H9 (cell line): ENCODE data around the gene PGAP6. TPM values are rescaled to one million over a fixed set of nuclear protein-coding genes. Genes with fewer than 3 reads are reported as not detected.

Experiments used
- DNase-seq: peaks from one replicate; pipeline ENCODE4 v3.0.0-alpha.2; 2017
- H2AFZ ChIP-seq: one replicate; pipeline ENCODE4 v1.6.1; 2013; ENCODE audit warnings: mild to moderate bottlenecking, low read length, control low read depth, moderate library complexity
- H2AK5ac ChIP-seq: 2 replicates; pipeline ENCODE4 v1.6.1; 2013; ENCODE audit warnings: low read length, control low read depth, mixed read lengths; ENCODE audit not compliant: insufficient read length
- H2BK120ac ChIP-seq: one replicate; pipeline ENCODE4 v1.6.1; 2013; ENCODE audit warnings: low read depth, mild to moderate bottlenecking, low read length, control low read depth, inconsistent platforms; ENCODE audit not compliant: poor library complexity, severe bottlenecking
- H2BK12ac ChIP-seq: 2 replicates; pipeline ENCODE4 v1.6.1; 2013; ENCODE audit warnings: low read length, control low read depth, mixed read lengths, low read depth; ENCODE audit not compliant: insufficient read length
- H2BK15ac ChIP-seq: 2 replicates; pipeline ENCODE4 v1.6.1; 2013; ENCODE audit warnings: low read depth, low read length, control low read depth
- H2BK20ac ChIP-seq: one replicate; pipeline ENCODE4 v1.6.1; 2013; ENCODE audit warnings: low read depth, mild to moderate bottlenecking, low read length, control low read depth, inconsistent platforms; ENCODE audit not compliant: poor library complexity, severe bottlenecking
- H2BK5ac ChIP-seq: 2 replicates; pipeline ENCODE4 v1.6.1; 2013; ENCODE audit warnings: low read length, control low read depth, mixed read lengths; ENCODE audit not compliant: insufficient read length
- H3K14ac ChIP-seq: 2 replicates; pipeline ENCODE4 v1.6.1; 2013; ENCODE audit warnings: low read length, control low read depth; ENCODE audit not compliant: insufficient read depth
- H3K18ac ChIP-seq: 2 replicates; pipeline ENCODE4 v1.6.1; 2013; ENCODE audit warnings: low read depth, mild to moderate bottlenecking, mixed read lengths, low read length, control low read depth; ENCODE audit not compliant: insufficient read length
- H3K23ac ChIP-seq: 2 replicates; pipeline ENCODE4 v1.6.1; 2013; ENCODE audit warnings: low read length, control low read depth, mixed read lengths, low read depth; ENCODE audit not compliant: insufficient read length
- H3K23me2 ChIP-seq: 2 replicates; pipeline ENCODE4 v1.6.1; 2013; ENCODE audit warnings: low read depth, mild to moderate bottlenecking, mixed read lengths, low read length, control low read depth; ENCODE audit not compliant: insufficient read length, poor library complexity, severe bottlenecking
- H3K27ac ChIP-seq: 2 replicates; pipeline ENCODE4 v1.5.1; 2013; ENCODE audit warnings: low read length, control low read depth, mixed read lengths, low read depth; ENCODE audit not compliant: insufficient read length
- H3K27me3 ChIP-seq: 2 replicates; pipeline ENCODE4 v1.6.1; 2013; ENCODE audit warnings: low read length, control low read depth, inconsistent platforms; ENCODE audit not compliant: insufficient read depth
- H3K4ac ChIP-seq: 2 replicates; pipeline ENCODE4 v1.6.1; 2013; ENCODE audit warnings: low read depth, mild to moderate bottlenecking, control low read depth, inconsistent platforms, low read length, moderate library complexity
- H3K4me1 ChIP-seq: 2 replicates; pipeline ENCODE4 v1.6.1; 2013; ENCODE audit warnings: low read length, control low read depth, inconsistent platforms; ENCODE audit not compliant: insufficient read depth
- H3K4me2 ChIP-seq: 2 replicates; pipeline ENCODE4 v1.6.1; 2013; ENCODE audit warnings: low read length, control low read depth, mixed read lengths; ENCODE audit not compliant: insufficient read length, insufficient read depth
- H3K56ac ChIP-seq: 2 replicates; pipeline ENCODE4 v1.6.1; 2013; ENCODE audit warnings: low read depth, mild to moderate bottlenecking, mixed read lengths, low read length, control low read depth; ENCODE audit not compliant: insufficient read length
- H3K79me1 ChIP-seq: 2 replicates; pipeline ENCODE4 v1.6.1; 2013; ENCODE audit warnings: low read depth, mild to moderate bottlenecking, moderate library complexity, low read length, control low read depth, inconsistent platforms; ENCODE audit not compliant: insufficient read depth, poor library complexity, severe bottlenecking
- H3K79me2 ChIP-seq: 2 replicates; pipeline ENCODE4 v1.6.1; 2013; ENCODE audit warnings: low read length, control low read depth, inconsistent platforms; ENCODE audit not compliant: insufficient read depth
- H3K9ac ChIP-seq: 2 replicates; pipeline ENCODE4 v1.6.1; 2013; ENCODE audit warnings: low read length, control low read depth, mixed read lengths; ENCODE audit not compliant: insufficient read length; ENCODE audit errors: extremely low read depth
- H3K9me3 ChIP-seq: one replicate; pipeline ENCODE4 v1.6.1; 2013; ENCODE audit warnings: low read depth, low read length, inconsistent platforms; ENCODE audit not compliant: control insufficient read depth
- H3T11ph ChIP-seq: one replicate; pipeline ENCODE4 v1.6.1; 2013; ENCODE audit warnings: mild to moderate bottlenecking, low read length, control low read depth, inconsistent platforms
- H4K20me1 ChIP-seq: one replicate; pipeline ENCODE4 v1.6.1; 2013; ENCODE audit not compliant: control insufficient read depth, insufficient read length, insufficient read depth
- H4K5ac ChIP-seq: 2 replicates; pipeline ENCODE4 v1.6.1; 2013; ENCODE audit warnings: low read depth, mild to moderate bottlenecking, mixed read lengths, low read length, control low read depth; ENCODE audit not compliant: insufficient read length
- H4K8ac ChIP-seq: replicated peaks from 2 replicates; pipeline ENCODE4 v1.6.1; 2013; ENCODE audit warnings: low read length, control low read depth, mixed read lengths, low read depth; ENCODE audit not compliant: insufficient read length
- H4K91ac ChIP-seq: 2 replicates; pipeline ENCODE4 v1.6.1; 2013; ENCODE audit warnings: low read depth, mild to moderate bottlenecking, moderate library complexity, mixed read lengths, low read length, control low read depth; ENCODE audit not compliant: insufficient read length
- H3K27ac Mint-ChIP-seq, 3 experiments: 2 replicates in 2 of 3; 3 replicates in 1 of 3; pipeline ENCODE4 v1.8.0; 2020 to 2021; ENCODE audit warnings: mixed read lengths in 3 of 3, mild to moderate bottlenecking in 1 of 3, moderate library complexity in 1 of 3
- H3K27me3 Mint-ChIP-seq: 2 replicates; pipeline ENCODE4 v1.8.0; 2021; ENCODE audit warnings: low read depth, mild to moderate bottlenecking, moderate library complexity, mixed read lengths
- H3K36me3 Mint-ChIP-seq, 3 experiments: 2 replicates in 2 of 3; 3 replicates in 1 of 3; pipeline ENCODE4 v1.8.0; 2020 to 2021; ENCODE audit warnings: low read depth in 3 of 3, mixed read lengths in 3 of 3; ENCODE audit not compliant: insufficient read depth in 1 of 3
- H3K4me1 Mint-ChIP-seq, 2 experiments: 2 replicates each; pipeline ENCODE4 v1.8.0; 2020; ENCODE audit warnings: mixed read lengths in 2 of 2
- H3K4me3 Mint-ChIP-seq, 2 experiments: 2 replicates in 1 of 2; 3 replicates in 1 of 2; pipeline ENCODE4 v1.8.0; 2020 to 2021; ENCODE audit warnings: mild to moderate bottlenecking in 2 of 2, mixed read lengths in 2 of 2, moderate library complexity in 1 of 2
- H3K9me3 Mint-ChIP-seq, 2 experiments: 2 replicates in 1 of 2; 3 replicates in 1 of 2; pipeline ENCODE4 v1.8.0; 2020; ENCODE audit warnings: mild to moderate bottlenecking in 2 of 2, mixed read lengths in 2 of 2, moderate library complexity in 1 of 2
- WGBS: extraction: QIAGEN DNeasy Blood & Tissue Kit; methylation state at CpG from one replicate; pipeline ENCODE4 v1.1.7; 2013; ENCODE audit warnings: missing lambda C conversion rate, low lambda C conversion rate, mixed read lengths; ENCODE audit not compliant: insufficient read length; ENCODE audit errors: extremely low coverage; 5-methylcytosine and 5-hydroxymethylcytosine counted together
- total RNA-seq: library from RNA; stranded (reverse); gene quantifications from 2 replicates; pipeline ENCODE4 v1.2.1, GENCODE V29; 2021
- TF ChIP-seq, protein P1 (sequence below): fragments of 200-600 bp; sonication (generic); conservative IDR thresholded peaks from 3 replicates; pipeline ENCODE4 v1.8.0; 2021; ENCODE audit warnings: antibody characterized with exemption, mild to moderate bottlenecking

PGAP6 gene
- total RNA-seq, 1 experiment from 2014 or later = 111 TPM

DNA sequence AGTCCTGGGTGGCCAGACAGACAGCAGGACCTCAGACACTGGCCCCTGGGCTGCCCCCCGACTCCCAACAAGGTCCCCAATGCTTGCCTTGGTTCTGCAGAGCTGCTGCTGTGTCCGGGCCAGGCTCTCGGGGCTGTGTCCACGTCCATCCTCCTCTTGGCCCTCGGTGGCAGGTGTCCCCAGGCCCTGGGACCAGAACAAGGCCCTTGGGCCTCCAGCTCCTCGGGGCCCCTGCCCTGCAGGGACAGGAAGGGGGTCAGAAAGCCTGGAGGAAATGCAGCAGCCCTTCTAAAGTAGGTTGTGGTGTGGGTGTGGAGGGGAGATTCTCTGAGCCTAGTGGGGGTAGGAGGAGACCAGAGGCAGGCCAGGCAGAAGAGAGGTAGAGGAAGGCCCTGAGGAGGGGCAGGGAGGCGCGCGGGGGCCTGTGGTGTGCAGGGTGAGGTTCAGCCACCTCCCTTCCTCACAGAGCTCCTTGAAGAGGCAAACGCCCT, 26.8 kb downstream of the PGAP6 start:
- Histone ChIP-seq H4K8ac (no peak overlapping the region), H2BK15ac (no peak overlapping the region), H2BK20ac (no peak overlapping the region), H3K9me3 (no peaks in the 10 kb centered on the region), H3K4me2 (no peak overlapping the region), H3K18ac (no peak overlapping the region), H3K4ac (no peak overlapping the region), H4K91ac (no peak overlapping the region), H3K56ac (no peak overlapping the region), H3K79me1 (no peaks in the 10 kb centered on the region), H3K4me1 (no peaks in the 10 kb centered on the region), H3K23ac (no peak overlapping the region), H3K14ac (no peak overlapping the region), H4K5ac (no peak overlapping the region), H2BK120ac (no peak overlapping the region), H3T11ph (no peak overlapping the region), H4K20me1 (no peaks in the 10 kb centered on the region), H3K27me3 (no peaks in the 10 kb centered on the region), H2BK5ac (no peak overlapping the region), H2AFZ (no peak overlapping the region), H3K79me2 (peaks cover 4% of the 10 kb centered on the region; the same call in 1 of the 2 replicates), H2BK12ac (no peak overlapping the region), H3K23me2 (peaks cover 4% of the 10 kb centered on the region), H3K27ac (no peak overlapping the region), H2AK5ac (no peak overlapping the region), H3K9ac (no peak overlapping the region)
- whole genome bisulfite sequencing = no CpG with 5 or more reads among the region's 10 CpGs
- H3K4me1 Mint-ChIP-seq = peaks cover 0 to 6% of the 10 kb centered on the region in 2 experiments; a peak in 2 of 4 replicates
- peaks cover 0 to 11% (median 7%) of the 10 kb centered on the region in 3 experiments; a peak in 4 of 7 replicates for H3K36me3 Mint-ChIP-seq
- H3K4me3 Mint-ChIP-seq = no peak overlapping the region
- TF ChIP-seq, protein P1, sequence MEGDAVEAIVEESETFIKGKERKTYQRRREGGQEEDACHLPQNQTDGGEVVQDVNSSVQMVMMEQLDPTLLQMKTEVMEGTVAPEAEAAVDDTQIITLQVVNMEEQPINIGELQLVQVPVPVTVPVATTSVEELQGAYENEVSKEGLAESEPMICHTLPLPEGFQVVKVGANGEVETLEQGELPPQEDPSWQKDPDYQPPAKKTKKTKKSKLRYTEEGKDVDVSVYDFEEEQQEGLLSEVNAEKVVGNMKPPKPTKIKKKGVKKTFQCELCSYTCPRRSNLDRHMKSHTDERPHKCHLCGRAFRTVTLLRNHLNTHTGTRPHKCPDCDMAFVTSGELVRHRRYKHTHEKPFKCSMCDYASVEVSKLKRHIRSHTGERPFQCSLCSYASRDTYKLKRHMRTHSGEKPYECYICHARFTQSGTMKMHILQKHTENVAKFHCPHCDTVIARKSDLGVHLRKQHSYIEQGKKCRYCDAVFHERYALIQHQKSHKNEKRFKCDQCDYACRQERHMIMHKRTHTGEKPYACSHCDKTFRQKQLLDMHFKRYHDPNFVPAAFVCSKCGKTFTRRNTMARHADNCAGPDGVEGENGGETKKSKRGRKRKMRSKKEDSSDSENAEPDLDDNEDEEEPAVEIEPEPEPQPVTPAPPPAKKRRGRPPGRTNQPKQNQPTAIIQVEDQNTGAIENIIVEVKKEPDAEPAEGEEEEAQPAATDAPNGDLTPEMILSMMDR = no peak
- no peaks in the 10 kb centered on the region for H3K9me3 Mint-ChIP-seq
- no peak for DNase-seq
- H3K27me3 Mint-ChIP-seq = no peaks in the 10 kb centered on the region
- H3K27ac Mint-ChIP-seq = no peak overlapping the region
